Measurements from ENCODE around the gene TBL1XR1. TPM values are rescaled to one million over a fixed set of nuclear protein-coding genes. Genes with fewer than 3 reads are reported as not detected.
"Not testable (repeated sequence)": the region's sequence is repeated elsewhere in the genome, so short reads cannot be mapped to it uniquely, and the experiment has no call there.

TBL1XR1 gene
- total RNA-seq, 4 donors from 2014 or later: 58.5 to 106 (median 77.9) TPM

DNA sequence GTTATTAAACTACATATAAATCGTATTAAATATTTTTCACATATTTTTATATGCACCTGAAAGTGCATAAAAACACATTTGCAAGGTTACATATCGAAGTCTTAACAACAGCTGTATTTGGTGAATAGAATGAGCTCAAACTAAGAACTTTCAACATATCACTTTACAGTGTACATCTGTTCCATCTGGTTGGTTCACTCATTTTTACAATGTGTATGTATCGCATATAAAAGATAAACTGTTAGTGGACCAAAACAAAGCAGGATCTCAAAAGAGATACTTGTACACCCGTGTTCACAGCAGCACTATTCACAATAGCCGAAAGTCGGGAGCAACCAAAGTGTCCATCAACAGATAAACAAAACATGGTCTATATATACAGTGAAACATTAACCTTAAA lies 55.8 kb downstream of the TBL1XR1 start:
- no peak for DNase-seq (ENCODE audit: low spot score)
- TF ChIP-seq, protein P1, sequence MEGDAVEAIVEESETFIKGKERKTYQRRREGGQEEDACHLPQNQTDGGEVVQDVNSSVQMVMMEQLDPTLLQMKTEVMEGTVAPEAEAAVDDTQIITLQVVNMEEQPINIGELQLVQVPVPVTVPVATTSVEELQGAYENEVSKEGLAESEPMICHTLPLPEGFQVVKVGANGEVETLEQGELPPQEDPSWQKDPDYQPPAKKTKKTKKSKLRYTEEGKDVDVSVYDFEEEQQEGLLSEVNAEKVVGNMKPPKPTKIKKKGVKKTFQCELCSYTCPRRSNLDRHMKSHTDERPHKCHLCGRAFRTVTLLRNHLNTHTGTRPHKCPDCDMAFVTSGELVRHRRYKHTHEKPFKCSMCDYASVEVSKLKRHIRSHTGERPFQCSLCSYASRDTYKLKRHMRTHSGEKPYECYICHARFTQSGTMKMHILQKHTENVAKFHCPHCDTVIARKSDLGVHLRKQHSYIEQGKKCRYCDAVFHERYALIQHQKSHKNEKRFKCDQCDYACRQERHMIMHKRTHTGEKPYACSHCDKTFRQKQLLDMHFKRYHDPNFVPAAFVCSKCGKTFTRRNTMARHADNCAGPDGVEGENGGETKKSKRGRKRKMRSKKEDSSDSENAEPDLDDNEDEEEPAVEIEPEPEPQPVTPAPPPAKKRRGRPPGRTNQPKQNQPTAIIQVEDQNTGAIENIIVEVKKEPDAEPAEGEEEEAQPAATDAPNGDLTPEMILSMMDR (IDR thresholded peaks at IDR 0.05): no peak
- ATAC-seq (ENCODE audit: low FRiP score): no peak

DNA sequence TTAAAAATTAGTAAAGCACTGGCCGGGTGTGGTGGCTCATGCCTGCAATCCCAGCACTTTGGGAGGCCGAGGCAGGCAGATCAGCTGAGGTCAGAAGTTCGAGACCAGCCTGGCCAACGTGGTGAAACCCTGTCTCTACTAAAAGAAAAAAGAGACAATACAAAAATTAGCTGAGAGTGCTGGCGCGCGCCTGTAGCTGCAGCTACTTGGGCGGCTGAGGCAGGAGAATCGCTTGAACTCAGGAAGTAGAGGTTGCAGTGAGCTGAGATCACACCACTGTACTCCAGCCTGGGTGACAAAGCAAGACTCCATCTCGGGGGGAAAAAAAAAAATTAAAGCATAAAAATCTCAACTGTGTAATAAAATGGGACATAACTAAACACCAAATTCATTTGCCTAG lies 58.1 kb downstream of the TBL1XR1 start:
- DNase-seq (ENCODE audit: low spot score); ATAC-seq (ENCODE audit: low FRiP score): not testable (repeated sequence)

DNA sequence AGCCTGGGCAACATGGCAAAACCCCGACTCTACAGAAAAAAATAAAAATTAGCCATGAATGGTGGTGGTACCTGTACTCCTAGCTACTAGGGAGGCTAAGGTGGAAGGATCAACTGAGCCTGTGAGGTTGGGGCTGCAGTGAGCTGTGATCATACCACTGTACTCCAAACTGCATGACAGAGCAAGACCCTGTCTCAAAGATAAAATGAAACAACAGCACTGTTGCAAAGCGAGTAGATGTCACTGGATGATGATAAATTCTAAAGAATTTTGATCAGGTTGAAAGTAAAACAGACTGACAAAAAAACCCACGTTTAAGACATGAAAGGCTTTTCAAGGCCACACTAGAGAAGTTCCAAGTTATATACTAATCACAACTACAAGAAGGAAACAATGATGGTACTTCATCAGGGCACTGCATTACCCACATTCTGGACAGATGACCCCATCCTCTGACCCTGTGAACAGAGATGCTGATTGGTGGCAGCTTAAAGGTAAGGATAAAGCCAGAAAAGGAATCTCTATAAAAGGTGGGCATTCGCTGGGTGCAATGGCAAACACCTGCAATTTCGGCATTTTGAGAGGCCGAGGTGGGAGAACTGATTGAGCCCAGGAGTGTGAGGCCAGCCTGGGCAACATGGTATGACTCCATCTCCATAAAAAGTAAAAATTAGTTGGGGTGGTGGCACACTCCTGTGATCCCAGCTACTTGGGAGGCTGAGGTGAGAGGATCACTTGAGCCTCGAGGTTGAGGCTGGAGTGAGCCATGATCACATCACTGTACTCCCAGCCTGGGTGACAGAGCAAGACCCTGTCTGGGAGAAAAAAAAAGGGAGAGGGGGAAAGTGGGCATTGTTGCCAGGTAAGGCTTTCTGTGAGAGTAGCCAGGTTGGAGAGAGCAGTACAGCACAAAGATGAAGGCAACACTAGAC lies 59.2 kb downstream of the TBL1XR1 start:
- DNase-seq (ENCODE audit: low spot score): no peak
- TF ChIP-seq, protein P1 (IDR thresholded peaks at IDR 0.05): no peak
- no peak for ATAC-seq (ENCODE audit: low FRiP score)

DNA sequence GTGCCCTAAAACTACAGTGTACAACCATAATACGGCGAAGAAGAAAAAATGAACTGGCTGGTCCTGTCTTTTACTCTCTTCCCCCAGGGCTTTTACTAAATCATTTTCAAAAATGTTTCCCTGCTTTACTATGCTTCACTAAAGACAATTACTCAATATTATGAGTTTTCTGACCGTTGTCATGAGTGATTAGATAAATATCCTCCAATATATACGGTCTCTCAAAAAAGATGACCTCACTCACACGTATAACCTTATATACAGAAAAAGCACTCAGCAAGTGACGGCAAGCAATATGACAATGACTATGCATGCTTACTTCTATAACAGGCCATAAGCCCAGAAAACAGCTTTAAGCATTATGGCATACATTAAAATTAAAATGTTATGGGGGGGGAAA lies 60.5 kb downstream of the TBL1XR1 start:
- ATAC-seq (ENCODE audit: low FRiP score) (no peak), DNase-seq (ENCODE audit: low spot score) (no peak)
- TF ChIP-seq, protein P1 (IDR thresholded peaks at IDR 0.05): no peak

DNA sequence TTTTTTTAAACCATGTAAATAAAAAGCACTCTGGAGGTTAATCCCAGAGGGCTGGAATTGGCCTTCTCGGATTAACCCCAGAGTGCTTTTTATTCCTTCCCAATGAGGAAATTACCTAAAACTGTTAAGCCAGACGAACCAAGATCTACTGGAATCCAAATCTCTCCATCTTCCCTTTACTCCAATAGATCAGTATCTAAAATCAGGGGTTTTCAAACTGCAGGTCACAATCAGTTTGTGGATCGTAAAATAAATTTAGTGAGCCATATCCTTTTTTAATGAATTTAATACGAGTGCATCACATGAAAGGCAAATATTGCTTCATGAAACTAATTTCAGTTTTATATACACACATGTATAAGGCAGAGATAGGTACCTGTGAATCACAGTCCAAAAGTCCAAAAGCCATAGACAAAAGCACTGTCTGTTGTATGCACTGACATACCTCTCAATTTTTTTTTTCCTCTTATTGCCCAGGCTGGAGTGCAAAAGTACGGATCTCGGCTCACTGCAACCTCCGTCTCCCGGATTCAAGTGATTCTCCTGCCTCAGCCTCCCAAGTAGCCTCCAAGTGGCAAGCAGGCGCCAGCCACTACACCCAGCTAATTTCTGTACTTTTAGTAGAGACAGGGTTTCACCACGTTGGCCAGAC lies 61.3 kb downstream of the TBL1XR1 start:
- TF ChIP-seq, protein P1 (IDR thresholded peaks at IDR 0.05): no peak
- DNase-seq (ENCODE audit: low spot score) (no peak), ATAC-seq (ENCODE audit: low FRiP score) (no peak)

DNA sequence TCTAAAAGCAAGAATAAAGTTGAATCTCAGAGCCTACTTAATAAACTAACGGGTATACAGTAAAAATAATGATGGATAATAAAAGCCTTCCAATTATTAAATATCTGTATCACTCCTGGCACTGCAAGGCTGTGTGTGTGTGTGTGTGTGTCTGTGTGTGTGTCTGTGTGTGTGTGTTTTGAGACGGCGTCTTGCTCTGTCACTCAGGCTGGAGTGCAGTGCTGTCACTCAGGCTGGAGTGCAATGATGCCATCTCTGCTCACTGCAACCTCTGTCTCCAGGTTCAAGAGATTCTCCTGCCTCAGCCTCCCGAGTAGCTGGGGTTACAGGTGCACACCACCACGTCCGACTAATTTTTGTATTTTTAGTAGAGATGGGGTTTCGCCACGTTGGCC lies 62.5 kb downstream of the TBL1XR1 start:
- ATAC-seq (ENCODE audit: low FRiP score): no peak
- no peak for DNase-seq (ENCODE audit: low spot score)
- TF ChIP-seq, protein P1 (IDR thresholded peaks at IDR 0.05): no peak

DNA sequence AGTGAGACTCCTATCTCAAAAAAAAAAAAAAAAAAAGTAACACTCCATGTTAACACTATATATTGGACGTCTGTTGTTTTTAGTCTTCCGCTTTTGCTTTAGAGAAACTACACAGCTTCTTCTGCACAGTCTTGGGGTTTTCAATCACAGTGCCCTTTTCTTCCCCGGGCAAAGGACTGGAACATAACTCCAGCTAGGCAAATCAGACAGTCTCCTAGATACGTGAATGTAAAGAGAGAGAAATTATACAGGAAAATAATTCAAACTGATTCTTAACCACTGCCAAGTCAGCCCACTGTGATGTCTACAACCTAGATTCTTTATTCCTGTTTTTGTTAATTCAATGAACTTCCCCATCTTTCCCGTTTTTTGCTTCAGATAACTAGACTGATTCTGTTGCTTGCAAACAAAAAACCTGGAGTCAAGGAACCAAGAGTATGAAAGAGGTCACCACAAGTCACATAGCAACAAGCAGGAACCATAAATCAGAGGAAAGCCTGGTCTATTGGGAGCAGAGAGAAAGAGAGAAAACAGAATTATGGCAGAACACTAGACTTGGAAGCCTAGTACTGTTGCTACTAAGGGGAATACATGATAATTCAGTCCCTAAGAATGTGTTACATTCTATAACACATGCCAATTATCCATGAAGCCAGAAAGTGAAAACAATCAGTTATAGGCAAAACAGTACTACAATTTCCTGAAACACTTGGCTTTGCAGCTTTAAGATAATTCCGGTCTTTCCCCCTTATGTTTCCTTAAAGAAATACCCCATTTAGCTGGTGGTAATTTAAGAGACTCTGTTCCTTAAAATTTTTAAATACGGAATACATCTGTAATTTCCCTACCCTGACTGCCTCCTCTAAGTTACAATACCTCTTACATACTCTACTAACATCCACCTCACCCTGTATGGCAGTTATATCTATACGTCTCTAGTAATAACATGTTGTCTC lies 63.1 kb downstream of the TBL1XR1 start:
- DNase-seq (ENCODE audit: low spot score) (no peak), ATAC-seq (ENCODE audit: low FRiP score) (no peak)
- TF ChIP-seq, protein P1 (IDR thresholded peaks at IDR 0.05): no peak

Data from omental fat pad (tissue), 4 donors.